ENCODE data around the gene FAM229A. TPM values are rescaled to one million over a fixed set of nuclear protein-coding genes. Genes with fewer than 3 reads are reported as not detected.
A peak's percentile ranks its signal among the peaks of the same experiment; 100 is the strongest.

The FAM229A gene
- total RNA-seq, 1 experiment from 2014 or later, result 5.6 TPM

DNA sequence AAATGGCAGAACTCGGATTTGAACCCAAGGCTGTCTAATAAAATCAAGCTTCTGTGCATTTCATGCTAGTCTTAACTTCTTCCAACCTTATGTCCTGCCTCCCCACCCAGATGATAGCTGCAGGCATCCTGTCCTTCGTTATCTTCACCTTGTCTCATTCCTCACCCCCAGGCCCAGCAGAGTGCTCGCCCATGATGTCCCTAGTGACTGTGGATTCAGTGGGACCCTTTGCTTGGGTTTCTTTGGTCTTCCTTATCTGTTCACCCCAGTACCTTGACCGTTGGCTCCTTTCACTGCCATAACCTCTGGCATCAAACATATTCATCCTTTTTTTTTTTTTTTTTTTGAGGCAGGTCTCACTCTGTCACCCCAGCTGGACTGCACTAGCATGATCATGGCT, 37.6 kb upstream of the FAM229A start:
- Histone ChIP-seq H2BK120ac (ENCODE audit: low read depth, low read length, poor library complexity, severe bottlenecking) (no peak overlapping the region), H3K4me2 (ENCODE audit: insufficient read depth, insufficient read length, low read length) (no peak overlapping the region), H3T11ph (ENCODE audit: low read length) (no peak overlapping the region), H2BK12ac (ENCODE audit: insufficient read length, low read depth, low read length) (no peak overlapping the region), H2BK20ac (ENCODE audit: low read depth, low read length, poor library complexity, severe bottlenecking) (no peak overlapping the region), H3K14ac (ENCODE audit: insufficient read depth, low read length) (no peak overlapping the region), H3K79me2 (ENCODE audit: insufficient read depth, low read length) (no peaks in the 10 kb centered on the region), H3K79me1 (ENCODE audit: insufficient read depth, low read depth, low read length, poor library complexity, severe bottlenecking) (no peaks in the 10 kb centered on the region), H3K56ac (ENCODE audit: insufficient read length, low read depth, low read length) (no peak overlapping the region), H3K4me1 (ENCODE audit: insufficient read depth, low read length) (no peaks in the 10 kb centered on the region), H4K20me1 (ENCODE audit: control insufficient read depth, insufficient read depth, insufficient read length) (no peaks in the 10 kb centered on the region), H2AFZ (ENCODE audit: low read length) (no peak overlapping the region), H3K23ac (ENCODE audit: insufficient read length, low read depth, low read length) (no peak overlapping the region), H4K91ac (ENCODE audit: insufficient read length, low read depth, low read length) (no peak overlapping the region), H2BK5ac (ENCODE audit: insufficient read length, low read length) (no peak overlapping the region), H4K5ac (ENCODE audit: insufficient read length, low read depth, low read length) (no peak overlapping the region), H2AK5ac (ENCODE audit: insufficient read length, low read length) (no peak overlapping the region), H3K18ac (ENCODE audit: insufficient read length, low read depth, low read length) (no peak overlapping the region), H3K27ac (ENCODE audit: insufficient read length, low read depth, low read length) (no peak overlapping the region), H4K8ac (replicated peaks; ENCODE audit: insufficient read length, low read depth, low read length) (no peak overlapping the region), H3K23me2 (ENCODE audit: insufficient read length, low read depth, low read length, poor library complexity, severe bottlenecking) (peaks cover 4% of the 10 kb centered on the region), H3K9ac (ENCODE audit: extremely low read depth, insufficient read length, low read length) (no peak overlapping the region), H3K27me3 (ENCODE audit: insufficient read depth, low read length) (no peaks in the 10 kb centered on the region), H2BK15ac (ENCODE audit: low read depth, low read length) (no peak overlapping the region), H3K9me3 (ENCODE audit: control insufficient read depth, low read depth, low read length) (no peaks in the 10 kb centered on the region), H3K4ac (ENCODE audit: low read depth, low read length) (no peak overlapping the region)
- H3K27ac Mint-ChIP-seq, result 0 out of 7 replicates have a peak overlapping the region, but pooled peaks of 1 of the 3 experiments have one; percentile 49
- peaks cover 8 to 18% (median 11%) of the 10 kb centered on the region in 3 experiments for H3K36me3 Mint-ChIP-seq (ENCODE audit: insufficient read depth in 1 of 3, low read depth in 3 of 3)
- no CpG with 5 or more reads among the region's 4 CpGs for WGBS (ENCODE audit: extremely low coverage, insufficient read length, low lambda C conversion rate)
- H3K27me3 Mint-ChIP-seq (ENCODE audit: low read depth), result no peaks in the 10 kb centered on the region
- peaks cover 10 to 13% of the 10 kb centered on the region in 2 experiments for H3K4me1 Mint-ChIP-seq
- peaks cover 4 to 8% of the 10 kb centered on the region in 2 experiments; a peak in 4 of 5 replicates for H3K9me3 Mint-ChIP-seq
- no peak overlapping the region for H3K4me3 Mint-ChIP-seq
- TF ChIP-seq, protein P1, sequence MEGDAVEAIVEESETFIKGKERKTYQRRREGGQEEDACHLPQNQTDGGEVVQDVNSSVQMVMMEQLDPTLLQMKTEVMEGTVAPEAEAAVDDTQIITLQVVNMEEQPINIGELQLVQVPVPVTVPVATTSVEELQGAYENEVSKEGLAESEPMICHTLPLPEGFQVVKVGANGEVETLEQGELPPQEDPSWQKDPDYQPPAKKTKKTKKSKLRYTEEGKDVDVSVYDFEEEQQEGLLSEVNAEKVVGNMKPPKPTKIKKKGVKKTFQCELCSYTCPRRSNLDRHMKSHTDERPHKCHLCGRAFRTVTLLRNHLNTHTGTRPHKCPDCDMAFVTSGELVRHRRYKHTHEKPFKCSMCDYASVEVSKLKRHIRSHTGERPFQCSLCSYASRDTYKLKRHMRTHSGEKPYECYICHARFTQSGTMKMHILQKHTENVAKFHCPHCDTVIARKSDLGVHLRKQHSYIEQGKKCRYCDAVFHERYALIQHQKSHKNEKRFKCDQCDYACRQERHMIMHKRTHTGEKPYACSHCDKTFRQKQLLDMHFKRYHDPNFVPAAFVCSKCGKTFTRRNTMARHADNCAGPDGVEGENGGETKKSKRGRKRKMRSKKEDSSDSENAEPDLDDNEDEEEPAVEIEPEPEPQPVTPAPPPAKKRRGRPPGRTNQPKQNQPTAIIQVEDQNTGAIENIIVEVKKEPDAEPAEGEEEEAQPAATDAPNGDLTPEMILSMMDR (conservative IDR thresholded peaks at IDR 0.05), result no peak
- DNase-seq, result no peak
